ENCODE results near the gene SRI.
"Not testable (repeated sequence)": the region's sequence is repeated elsewhere in the genome, so short reads cannot be mapped to it uniquely, and the experiment has no call there.

Gene SRI

DNA sequence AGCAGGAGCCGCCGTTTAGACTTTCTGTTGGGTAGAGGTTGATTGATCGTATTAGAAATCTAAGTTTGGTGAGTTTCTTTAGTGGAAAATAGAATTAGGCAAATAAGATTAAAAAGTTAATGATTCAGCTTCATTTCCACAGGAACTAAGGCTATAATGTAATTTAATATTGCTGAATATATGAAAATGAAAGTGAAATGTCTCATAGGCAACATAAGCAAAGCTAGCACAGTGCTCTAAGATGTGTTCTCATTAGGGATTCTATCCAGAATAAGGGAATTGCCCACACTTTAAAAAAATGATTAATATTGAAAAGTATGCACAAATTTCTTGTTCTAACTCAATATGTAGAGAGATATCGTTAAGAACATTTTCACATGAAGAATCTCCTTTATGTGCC, 47.0 kb downstream of the SRI start:
- DNase-seq: no peak

DNA sequence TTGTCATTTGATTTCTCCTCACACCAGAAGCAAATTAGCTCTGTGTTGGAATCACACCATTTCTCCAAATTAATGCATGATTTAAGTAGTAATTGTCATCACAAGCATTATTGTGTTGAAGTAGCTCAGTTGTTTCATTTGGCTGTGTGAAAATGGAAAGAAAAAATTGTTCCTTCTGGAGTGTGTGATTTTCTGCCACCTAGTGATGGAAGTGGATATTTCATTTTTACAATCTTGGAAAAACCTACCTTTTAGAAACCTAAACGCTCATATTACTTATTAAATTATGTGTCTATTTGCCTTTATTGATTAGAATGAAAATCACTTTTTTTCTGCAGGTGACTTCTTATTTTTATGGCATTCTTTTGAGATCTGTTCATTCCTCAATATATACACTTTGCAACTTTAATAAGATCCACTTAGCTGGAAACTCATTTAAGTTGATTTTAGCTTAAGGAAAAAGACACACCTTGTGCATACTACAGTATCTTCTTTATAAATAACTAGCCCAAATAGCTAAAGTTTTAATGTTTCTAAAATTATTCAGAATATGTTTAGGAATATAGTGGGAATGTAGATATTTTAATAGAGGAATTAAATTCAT, 50.0 kb downstream of the SRI start:
- DNase-seq: no peak

- no peak for DNase-seq
These were observed 52.1 kb downstream of the SRI start for GRCh38 chr7:88167721-88168120.

DNA sequence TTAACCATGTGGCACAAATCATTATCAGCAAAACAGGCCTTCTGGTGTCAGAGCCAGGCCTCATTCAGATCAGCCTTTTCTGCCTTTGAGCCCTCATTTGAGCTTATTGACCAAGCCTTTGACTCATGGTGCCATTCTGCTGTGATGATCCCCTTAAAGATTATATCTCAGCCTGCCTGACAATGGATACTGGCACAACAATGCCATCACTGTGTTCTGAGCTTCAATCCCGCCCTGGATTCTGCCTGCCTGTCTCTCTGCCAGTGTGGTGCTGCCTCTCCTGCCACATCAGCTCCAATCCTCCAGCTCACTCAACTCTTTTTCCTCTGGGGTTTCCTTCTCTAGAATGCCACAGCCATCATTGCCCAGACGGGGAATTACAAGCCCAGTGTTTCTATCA, 52.6 kb downstream of the SRI start:
- no peak for DNase-seq

GRCh38 chr7:88165697-88166096, 54.1 kb downstream of the SRI start:
- no peak for DNase-seq

DNA sequence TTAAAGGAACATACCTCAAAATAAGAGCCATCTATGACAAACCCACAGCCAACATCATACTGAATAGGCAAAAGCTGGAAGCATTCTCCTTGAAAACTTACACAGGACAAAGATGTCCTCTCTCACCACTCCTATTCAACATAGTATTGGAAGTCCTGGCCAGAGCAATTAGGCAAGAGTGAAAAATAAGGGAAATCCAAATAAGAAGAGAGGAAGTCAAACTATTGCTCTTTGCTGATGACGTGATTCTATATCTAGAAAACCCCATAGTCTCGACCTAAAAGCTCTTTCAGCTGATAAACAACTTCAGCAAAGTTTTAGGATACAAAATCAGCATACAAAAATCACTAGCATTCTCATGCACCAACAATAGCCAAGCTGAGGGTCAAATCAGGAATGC, 60.1 kb downstream of the SRI start:
- not testable (repeated sequence) for DNase-seq

DNA sequence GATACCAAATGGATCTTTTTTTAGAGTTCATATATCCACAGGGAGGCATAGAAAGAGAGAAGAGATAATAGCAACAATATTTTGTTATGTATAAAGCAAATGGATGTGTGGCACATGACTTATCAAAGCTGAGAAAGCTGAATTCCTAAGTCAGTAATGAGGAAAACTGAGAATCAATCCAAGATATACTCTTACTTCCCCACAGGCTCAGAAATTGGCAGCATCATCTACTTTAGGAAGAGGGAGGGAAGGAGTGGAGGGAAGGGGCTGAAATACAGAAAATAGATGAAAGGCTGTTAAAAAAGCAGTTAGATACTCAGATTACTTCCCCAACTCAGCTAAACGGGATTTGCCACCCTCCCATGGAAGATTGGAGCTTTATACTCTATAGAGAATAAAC, 63.5 kb downstream of the SRI start:
- no peak for DNase-seq

- no peak for DNase-seq
These were observed 64.1 kb downstream of the SRI start for GRCh38 chr7:88155756-88156155.

All from MV-4-11 (cell line).